PC-3 (cell line): Measurements from ENCODE around the gene ACTL8. TPM values are rescaled to one million over a fixed set of nuclear protein-coding genes. Genes with fewer than 3 reads are reported as not detected.

Experiments used
- ATAC-seq: fragments of 200-7000 bp; cut with Tn5 transposase; 2 replicates; pipeline ENCODE4 v1.9.1; 2020; ENCODE audit warnings: mild to moderate bottlenecking, moderate library complexity
- BruUV-seq: library from RNA; stranded (reverse); fragments of 400-500 nt; replicated peaks from 2 replicates; lab custom pipeline; 2021; lab: Mats Ljungman, UMichigan
- CTCF ChIA-PET: fragments of 300-600 bp; sonication (Branson Sonifier 250); formaldehyde crosslinking; loops from one replicate; lab custom pipeline; 2022; ENCODE audit warnings: antibody characterized with exemption; lab: Charles Lee
- POLR2A ChIA-PET: fragments of 300-600 bp; sonication (Branson Sonifier 250); formaldehyde crosslinking; loops from one replicate; lab custom pipeline; 2022; ENCODE audit warnings: antibody characterized with exemption; ENCODE audit not compliant: unreplicated experiment; lab: Charles Lee
- DNase-seq: peaks from one replicate; pipeline ENCODE4 v3.0.0-alpha.2; 2015
- H2AFZ ChIP-seq: fragments of 300-600 bp; sonication (generic); 2 replicates; pipeline ENCODE4 v1.6.0; 2016; ENCODE audit warnings: antibody characterized with exemption, low read length
- H3F3A ChIP-seq: fragments of 300-600 bp; sonication (generic); one replicate; pipeline ENCODE4 v1.6.0; 2017; ENCODE audit warnings: antibody characterized with exemption, low read length, control low read depth, mild to moderate bottlenecking; ENCODE audit not compliant: unreplicated experiment
- H3K27ac ChIP-seq: fragments of 300-600 bp; sonication (generic); 2 replicates; pipeline ENCODE4 v1.5.1; 2016; ENCODE audit warnings: mild to moderate bottlenecking, low read length
- H3K27me3 ChIP-seq: fragments of 300-600 bp; sonication (generic); 2 replicates; pipeline ENCODE4 v1.6.1; 2016; ENCODE audit warnings: low read length, mixed read lengths
- H3K36me3 ChIP-seq: fragments of 300-600 bp; sonication (generic); 2 replicates; pipeline ENCODE4 v1.6.1; 2016; ENCODE audit warnings: low read depth, mixed run types, low read length, mixed read lengths
- H3K4me1 ChIP-seq: fragments of 300-600 bp; sonication (generic); 2 replicates; pipeline ENCODE4 v1.5.1; 2016; ENCODE audit warnings: low read length; ENCODE audit not compliant: insufficient read depth
- H3K4me2 ChIP-seq: fragments of 300-600 bp; sonication (generic); 2 replicates; pipeline ENCODE4 v1.6.0; 2016; ENCODE audit warnings: low read length
- H3K4me3 ChIP-seq: fragments of 300-600 bp; sonication (generic); 2 replicates; pipeline ENCODE4 v1.5.1; 2016; ENCODE audit warnings: mild to moderate bottlenecking, low read length, mixed read lengths
- H3K79me2 ChIP-seq: fragments of 300-600 bp; sonication (generic); 2 replicates; pipeline ENCODE4 v1.6.1; 2017; ENCODE audit warnings: low read length, mixed read lengths
- H3K9ac ChIP-seq: fragments of 300-600 bp; sonication (generic); 2 replicates; pipeline ENCODE4 v1.6.0; 2016; ENCODE audit warnings: mild to moderate bottlenecking, low read length
- H3K9me2 ChIP-seq: fragments of 300-600 bp; sonication (generic); replicated peaks from 2 replicates; pipeline ENCODE4 v1.6.1; 2016; ENCODE audit warnings: mixed run types, low read length, mixed read lengths
- H3K9me3 ChIP-seq: fragments of 300-600 bp; sonication (generic); 2 replicates; pipeline ENCODE4 v1.6.1; 2016; ENCODE audit warnings: low read length, mixed read lengths
- H4K20me1 ChIP-seq: fragments of 300-600 bp; sonication (generic); 2 replicates; pipeline ENCODE4 v1.6.1; 2016; ENCODE audit warnings: low read length, mixed read lengths
- EZH2 ChIP-seq: fragments of 300-600 bp; sonication (generic); IDR thresholded peaks from one replicate; pipeline ENCODE4 v1.6.1; 2017; ENCODE audit warnings: antibody characterized with exemption, mild to moderate bottlenecking, low read length; ENCODE audit not compliant: unreplicated experiment
- EZH2phosphoT487 ChIP-seq: fragments of 300-600 bp; sonication (generic); IDR thresholded peaks from 2 replicates; pipeline ENCODE4 v1.6.1; 2018; ENCODE audit warnings: mild to moderate bottlenecking, antibody characterized with exemption, low read length, borderline replicate concordance
- intact Hi-C: fragments of 100-400 bp; cut with micrococcal nuclease; formaldehyde crosslinking; loops from 2 replicates; pipeline ENCODE4 v1.9.0; 2023
- total RNA-seq: library from RNA; depleted of rRNA; stranded (reverse); fragments of >200 nt; gene quantifications from 2 replicates; pipeline ENCODE4 v1.2.3, GENCODE V29; 2014
- TF ChIP-seq, protein P1 (sequence below): fragments of 300-600 bp; sonication (generic); conservative IDR thresholded peaks from 2 replicates; pipeline ENCODE4 v1.5.1; 2017; ENCODE audit warnings: antibody characterized with exemption, low read depth, mild to moderate bottlenecking, low read length

The ACTL8 gene
- total RNA-seq, 1 experiment from 2014 or later: not detected

DNA sequence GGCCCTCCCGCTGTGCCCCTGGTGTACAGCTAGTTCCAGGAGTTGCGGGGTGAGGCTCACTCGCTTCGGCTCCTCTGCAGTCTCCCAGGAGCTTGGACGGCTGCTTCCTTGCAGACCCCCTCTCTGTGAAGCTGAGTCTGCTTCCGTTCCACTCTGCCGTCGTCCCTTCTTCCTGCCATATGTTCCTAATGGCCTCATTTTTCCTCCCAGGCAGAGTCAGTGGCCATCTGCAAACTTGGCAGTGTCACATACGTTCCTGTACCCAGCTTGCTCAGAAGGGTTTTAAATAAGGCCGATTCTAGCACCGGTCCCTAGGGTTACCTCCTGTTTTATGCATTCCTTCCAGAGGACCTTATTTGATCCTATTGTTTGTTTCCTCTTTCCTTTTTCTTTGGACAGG lies 21.3 kb downstream of the ACTL8 start:
- ChIA-PET CTCF (no interaction called here), POLR2A (no interaction called here)
- no peak for ATAC-seq
- no peaks in the 10 kb centered on the region for H4K20me1 ChIP-seq
- H3K9me3 ChIP-seq: no peaks in the 10 kb centered on the region
- H3K79me2 ChIP-seq: no peaks in the 10 kb centered on the region
- intact Hi-C loops: no loop called here
- BruUV-seq: no TSS peak
- H3F3A ChIP-seq: no peaks in the 10 kb centered on the region
- H3K4me3 ChIP-seq: no peak overlapping the region
- no peak overlapping the region for H3K27ac ChIP-seq
- H3K36me3 ChIP-seq: no peaks in the 10 kb centered on the region
- no peak overlapping the region for H3K4me2 ChIP-seq
- H3K27me3 ChIP-seq: peaks cover 40% of the 10 kb centered on the region
- no peaks in the 10 kb centered on the region for H3K4me1 ChIP-seq
- H3K9ac ChIP-seq: no peak overlapping the region
- H2AFZ ChIP-seq: no peak overlapping the region
- DNase-seq: no peak
- TF ChIP-seq, protein P1, sequence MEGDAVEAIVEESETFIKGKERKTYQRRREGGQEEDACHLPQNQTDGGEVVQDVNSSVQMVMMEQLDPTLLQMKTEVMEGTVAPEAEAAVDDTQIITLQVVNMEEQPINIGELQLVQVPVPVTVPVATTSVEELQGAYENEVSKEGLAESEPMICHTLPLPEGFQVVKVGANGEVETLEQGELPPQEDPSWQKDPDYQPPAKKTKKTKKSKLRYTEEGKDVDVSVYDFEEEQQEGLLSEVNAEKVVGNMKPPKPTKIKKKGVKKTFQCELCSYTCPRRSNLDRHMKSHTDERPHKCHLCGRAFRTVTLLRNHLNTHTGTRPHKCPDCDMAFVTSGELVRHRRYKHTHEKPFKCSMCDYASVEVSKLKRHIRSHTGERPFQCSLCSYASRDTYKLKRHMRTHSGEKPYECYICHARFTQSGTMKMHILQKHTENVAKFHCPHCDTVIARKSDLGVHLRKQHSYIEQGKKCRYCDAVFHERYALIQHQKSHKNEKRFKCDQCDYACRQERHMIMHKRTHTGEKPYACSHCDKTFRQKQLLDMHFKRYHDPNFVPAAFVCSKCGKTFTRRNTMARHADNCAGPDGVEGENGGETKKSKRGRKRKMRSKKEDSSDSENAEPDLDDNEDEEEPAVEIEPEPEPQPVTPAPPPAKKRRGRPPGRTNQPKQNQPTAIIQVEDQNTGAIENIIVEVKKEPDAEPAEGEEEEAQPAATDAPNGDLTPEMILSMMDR: no peak
- no peak for TF ChIP-seq EZH2phosphoT487
- no peak for TF ChIP-seq EZH2
- H3K9me2 ChIP-seq: no peaks in the 10 kb centered on the region

DNA sequence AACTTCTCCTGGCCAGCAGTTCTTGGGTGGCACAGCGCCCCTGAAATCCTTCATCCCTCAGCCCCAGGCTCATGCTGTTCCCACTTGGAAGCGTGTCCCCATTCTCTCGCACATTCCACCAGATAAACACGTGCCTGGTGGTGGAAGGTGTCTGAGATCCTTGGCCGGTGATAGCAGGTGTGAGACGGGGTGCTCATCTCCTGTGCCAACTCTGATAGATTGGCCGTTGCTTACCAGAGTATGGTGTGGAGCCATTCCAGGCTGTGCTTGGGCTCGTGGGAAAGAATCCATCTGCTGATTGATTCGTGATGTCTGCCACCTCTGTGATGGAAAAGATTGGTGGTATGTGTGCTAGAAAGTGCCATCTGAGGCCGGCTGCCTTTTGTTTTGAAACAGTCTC lies 22.2 kb downstream of the ACTL8 start:
- H3K36me3 ChIP-seq: no peaks in the 10 kb centered on the region
- TF ChIP-seq EZH2phosphoT487: no peak
- TF ChIP-seq EZH2: no peak
- TF ChIP-seq, protein P1: no peak
- DNase-seq (no peak), ATAC-seq (no peak)
- no peaks in the 10 kb centered on the region for H3K9me3 ChIP-seq
- no peaks in the 10 kb centered on the region for H3K4me1 ChIP-seq
- no peaks in the 10 kb centered on the region for H3F3A ChIP-seq
- H3K27me3 ChIP-seq: peaks cover 49% of the 10 kb centered on the region
- ChIA-PET POLR2A (no interaction called here), CTCF (no interaction called here)
- no peak overlapping the region for H3K4me2 ChIP-seq
- no peak overlapping the region for H3K4me3 ChIP-seq
- no peak overlapping the region for H2AFZ ChIP-seq
- intact Hi-C loops: no loop called here
- H3K79me2 ChIP-seq: no peaks in the 10 kb centered on the region
- no peaks in the 10 kb centered on the region for H3K9me2 ChIP-seq
- no peak overlapping the region for H3K9ac ChIP-seq
- H3K27ac ChIP-seq: no peak overlapping the region
- no TSS peak for BruUV-seq
- H4K20me1 ChIP-seq: no peaks in the 10 kb centered on the region

DNA sequence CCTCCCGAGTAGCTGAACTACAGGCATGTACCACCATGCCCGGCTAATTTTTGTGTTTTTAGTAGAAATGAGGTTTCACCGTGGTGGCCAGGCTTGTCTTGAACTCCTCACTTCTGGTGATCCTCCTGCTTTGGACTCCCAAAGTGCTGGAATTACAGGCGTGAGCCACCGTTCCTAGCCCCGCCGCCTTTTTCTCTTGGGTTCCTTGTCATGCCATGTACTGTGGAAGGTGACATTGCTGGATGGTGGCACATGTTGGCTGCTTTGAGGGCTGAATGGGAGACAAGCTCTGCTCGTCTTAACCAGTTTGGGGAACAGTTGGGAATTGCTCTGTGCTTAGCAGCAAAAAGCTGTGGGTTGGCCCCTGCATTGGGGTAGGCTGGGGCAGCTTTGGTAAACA lies 22.7 kb downstream of the ACTL8 start:
- Histone ChIP-seq H3K9me3 (no peaks in the 10 kb centered on the region), H3F3A (no peaks in the 10 kb centered on the region), H3K36me3 (no peaks in the 10 kb centered on the region), H3K9ac (no peak overlapping the region), H3K27ac (no peak overlapping the region), H2AFZ (no peak overlapping the region), H3K79me2 (no peaks in the 10 kb centered on the region), H3K4me1 (no peaks in the 10 kb centered on the region), H3K4me2 (no peak overlapping the region), H3K27me3 (peaks cover 53% of the 10 kb centered on the region), H3K9me2 (no peaks in the 10 kb centered on the region), H4K20me1 (no peaks in the 10 kb centered on the region), H3K4me3 (no peak overlapping the region)
- DNase-seq: no peak
- POLR2A ChIA-PET: no interaction called here
- TF ChIP-seq EZH2phosphoT487 (no peak), EZH2 (no peak)
- TF ChIP-seq, protein P1: no peak
- intact Hi-C loops: no loop called here
- ATAC-seq: no peak
- CTCF ChIA-PET: no interaction called here
- no TSS peak for BruUV-seq
